GM19372 (cell line): Measurements from ENCODE around the gene OR52E1.
"Not testable (repeated sequence)": the region's sequence is repeated elsewhere in the genome, so short reads cannot be mapped to it uniquely, and the experiment has no call there.

ENCODE experiments used
- ATAC-seq: cut with Tn5 transposase; IDR thresholded peaks from one replicate; pipeline ENCODE4 v1.9.1; 2021; ENCODE audit warnings: mild to moderate bottlenecking, low read depth, moderate library complexity; ENCODE audit not compliant: unreplicated experiment

The OR52E1 gene

DNA sequence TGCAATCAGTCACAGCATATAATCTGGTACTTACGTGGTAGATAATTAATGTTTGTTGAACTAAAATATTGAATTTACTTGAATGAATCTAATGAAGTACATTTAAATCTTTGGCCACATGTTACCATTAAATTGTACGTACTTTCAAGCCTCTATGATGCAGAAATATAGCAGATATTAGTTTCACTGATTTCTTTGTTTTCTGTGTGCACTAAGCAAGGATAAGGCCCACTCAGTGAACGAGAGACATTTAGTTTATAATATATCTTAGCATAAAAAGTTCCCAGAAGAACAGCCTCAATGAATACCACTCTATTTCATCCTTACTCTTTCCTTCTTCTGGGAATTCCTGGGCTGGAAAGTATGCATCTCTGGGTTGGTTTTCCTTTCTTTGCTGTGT lies at the start of gene OR52E1:
Gene OR52E1, plus strand, starts transcription at position 301 of the 400 bp plus-strand sequence.
- ATAC-seq: no peak

DNA sequence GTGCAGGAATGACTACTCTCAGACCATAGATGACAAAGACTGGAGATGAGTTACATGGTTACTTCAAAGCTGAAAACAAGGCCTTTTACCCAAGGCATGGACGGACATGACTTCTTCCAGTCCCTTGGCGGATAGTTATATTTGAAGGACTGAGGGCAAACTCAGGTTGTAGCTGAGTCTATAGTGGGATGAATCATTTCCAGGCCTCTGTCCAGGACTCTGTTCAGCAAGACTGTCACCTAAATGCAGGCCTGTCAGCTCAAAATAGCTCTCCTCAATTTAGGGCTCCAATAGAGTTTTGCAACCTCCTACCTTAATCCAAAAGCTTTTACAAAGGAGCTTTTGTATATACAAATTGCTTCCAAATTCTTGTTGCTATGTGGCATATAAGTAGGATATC lies 47.4 kb upstream of the OR52E1 start:
- no peak for ATAC-seq

DNA sequence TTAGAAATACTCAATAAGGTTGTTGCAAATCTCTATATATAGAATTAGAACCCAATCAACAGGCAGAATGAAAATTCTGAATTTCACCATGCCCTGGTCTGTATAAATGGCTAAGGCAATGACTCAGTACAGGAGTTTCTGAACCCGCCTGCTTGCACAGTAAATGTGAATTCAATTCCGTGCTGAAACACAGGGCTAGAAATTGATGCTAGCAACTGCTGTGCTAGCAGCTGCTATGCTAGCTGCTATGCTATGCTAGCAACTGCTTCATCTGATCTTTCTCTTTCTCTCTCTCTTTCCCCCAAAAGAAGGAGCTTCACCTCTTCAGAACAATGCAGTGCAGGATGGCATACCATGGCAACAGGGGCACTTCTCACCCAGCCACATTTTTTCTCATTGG lies 32.7 kb upstream of the OR52E1 start:
- ATAC-seq: no peak

DNA sequence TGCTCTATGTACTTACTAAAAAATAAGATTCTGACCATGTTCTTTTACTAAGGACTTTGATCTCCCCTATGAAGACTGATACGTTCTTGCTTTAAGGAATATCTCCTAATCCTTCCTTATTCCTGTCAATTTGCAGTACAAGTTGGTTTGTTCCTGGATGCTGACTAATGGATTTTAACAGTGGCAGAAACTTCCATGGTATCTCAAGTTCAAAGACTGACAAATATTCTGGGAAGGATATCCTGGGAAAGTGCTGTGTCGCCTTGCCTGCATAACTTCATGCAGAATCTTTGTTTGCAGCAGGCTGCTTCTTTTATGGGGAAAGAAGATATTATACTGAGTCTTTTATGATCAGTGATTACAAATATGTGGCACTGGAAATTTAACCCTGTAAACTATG lies 31.4 kb upstream of the OR52E1 start:
- no peak for ATAC-seq

DNA sequence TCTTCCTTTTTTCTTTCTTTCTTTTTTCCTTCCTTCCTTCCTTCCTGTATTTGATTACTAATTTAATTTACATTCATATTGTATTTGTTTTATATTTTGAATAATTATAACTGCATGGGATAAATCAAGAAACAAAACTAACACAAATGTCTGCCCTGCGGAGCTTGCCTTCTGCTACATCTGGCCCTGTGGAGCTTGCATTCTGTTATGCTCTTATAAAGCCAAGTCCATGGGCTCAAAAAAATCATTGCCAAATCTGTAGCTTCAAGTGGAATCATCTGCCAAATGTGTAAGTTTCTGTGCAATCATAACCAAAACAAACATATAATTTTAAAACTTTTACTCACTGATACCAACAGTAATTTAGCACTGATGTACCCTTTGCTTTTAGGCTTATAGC lies 31.0 kb upstream of the OR52E1 start:
- ATAC-seq: no peak

DNA sequence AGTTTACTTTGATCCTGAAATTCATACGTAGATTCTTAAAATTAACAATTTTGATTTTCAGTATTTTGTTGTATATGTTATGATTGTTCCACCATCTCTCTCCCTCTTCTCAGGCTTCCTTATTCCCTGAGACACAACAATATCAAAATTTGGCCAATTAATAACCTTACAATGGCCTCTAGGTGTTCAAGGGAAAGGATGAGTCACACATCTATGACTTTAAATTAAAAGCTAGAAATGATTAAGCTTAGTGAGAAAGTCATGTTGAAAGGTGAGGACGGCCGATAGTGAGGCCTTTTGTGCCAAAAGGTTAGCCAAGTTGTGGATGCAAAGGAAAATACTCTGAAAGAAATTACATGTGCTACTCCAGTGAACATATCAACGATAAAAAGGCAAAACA lies 28.5 kb upstream of the OR52E1 start:
- no peak for ATAC-seq

DNA sequence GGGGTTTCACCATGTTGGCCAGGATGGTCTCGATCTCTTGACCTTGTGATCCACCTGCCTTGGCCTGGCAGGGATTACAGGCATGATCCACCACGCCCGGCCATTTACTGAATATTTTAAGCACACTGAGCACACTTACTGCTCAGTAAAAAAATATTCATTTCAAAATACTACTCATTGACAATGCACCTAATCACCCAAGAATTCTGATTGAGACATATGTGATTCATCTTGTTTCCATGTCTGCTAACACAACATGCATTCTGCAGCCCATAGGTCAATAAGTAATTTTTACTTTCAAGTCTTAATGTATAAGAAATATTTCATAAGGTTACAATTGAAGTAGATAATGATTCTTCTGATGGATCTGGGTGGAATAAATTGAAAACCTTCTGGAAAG lies 27.3 kb upstream of the OR52E1 start:
- no peak for ATAC-seq

DNA sequence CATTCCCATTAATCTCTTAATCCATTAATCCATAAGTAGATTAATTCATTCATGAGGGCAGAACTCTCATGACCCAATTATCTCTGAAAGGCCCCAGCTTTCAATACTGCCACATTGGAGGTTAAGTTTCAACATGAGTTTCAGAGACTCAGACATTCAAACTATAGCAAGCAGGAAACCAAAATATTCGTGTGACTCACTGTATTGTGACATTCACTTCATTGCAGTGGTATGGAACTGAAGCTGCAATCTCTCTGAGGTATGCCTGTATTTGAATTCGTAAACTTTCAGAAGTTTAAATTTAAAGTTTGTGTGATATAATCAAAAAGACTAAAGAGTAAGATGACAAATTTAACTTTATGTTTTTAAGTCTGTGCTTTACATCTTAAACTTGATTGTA lies 26.0 kb upstream of the OR52E1 start:
- ATAC-seq: no peak

DNA sequence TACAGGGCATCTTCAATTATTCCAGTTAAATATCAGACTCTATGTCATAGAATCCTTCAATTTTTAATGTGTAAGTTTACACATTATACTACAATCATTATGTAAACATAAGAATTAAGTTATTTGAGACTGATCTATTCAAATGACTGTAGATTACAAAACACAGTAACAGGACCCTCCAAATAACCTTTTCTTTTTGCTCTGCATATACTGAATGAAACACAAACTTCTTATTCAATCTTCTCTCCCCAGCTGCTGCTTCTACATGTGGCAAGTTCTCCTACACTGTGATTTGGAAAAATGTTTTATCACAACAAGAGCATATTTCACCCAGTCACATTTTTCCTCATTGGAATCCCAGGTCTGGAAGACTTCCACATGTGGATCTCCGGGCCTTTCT lies 23.1 kb upstream of the OR52E1 start, which contains the start of gene OR52J3:
Gene OR52J3, plus strand, starts transcription at position 301 of the 400 bp plus-strand sequence. Its CDS starts 0 bp downstream, at position 301.
- no peak for ATAC-seq

DNA sequence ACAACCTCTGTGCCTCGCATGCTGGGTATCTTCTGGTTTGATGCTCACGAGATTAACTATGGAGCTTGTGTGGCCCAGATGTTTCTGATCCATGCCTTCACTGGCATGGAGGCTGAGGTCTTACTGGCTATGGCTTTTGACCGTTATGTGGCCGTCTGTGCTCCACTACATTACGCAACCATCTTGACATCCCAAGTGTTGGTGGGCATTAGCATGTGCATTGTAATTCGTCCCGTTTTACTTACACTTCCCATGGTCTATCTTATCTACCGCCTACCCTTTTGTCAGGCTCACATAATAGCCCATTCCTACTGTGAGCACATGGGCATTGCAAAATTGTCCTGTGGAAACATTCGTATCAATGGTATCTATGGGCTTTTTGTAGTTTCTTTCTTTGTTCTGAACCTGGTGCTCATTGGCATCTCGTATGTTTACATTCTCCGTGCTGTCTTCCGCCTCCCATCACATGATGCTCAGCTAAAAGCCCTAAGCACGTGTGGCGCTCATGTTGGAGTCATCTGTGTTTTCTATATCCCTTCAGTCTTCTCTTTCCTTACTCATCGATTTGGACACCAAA lies 22.5 kb upstream of the OR52E1 start:
- ATAC-seq: no peak

DNA sequence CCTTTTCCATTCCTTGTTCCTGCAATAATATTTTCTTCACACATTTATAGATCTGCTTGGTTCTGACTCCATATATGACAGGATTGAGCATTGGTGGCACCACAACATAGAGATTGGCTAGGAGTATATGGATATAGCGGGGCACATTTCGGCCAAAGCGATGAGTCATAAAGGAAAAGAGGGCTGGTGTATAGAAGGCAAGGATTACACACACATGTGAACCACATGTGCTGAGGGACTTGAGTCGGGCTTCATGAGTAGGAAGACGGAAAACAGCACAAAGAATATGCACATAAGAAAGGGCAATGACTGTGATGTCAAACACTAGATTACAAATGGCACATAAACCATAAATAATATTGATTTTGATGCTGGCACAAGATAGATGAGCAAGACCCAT lies 10.7 kb upstream of the OR52E1 start:
- not testable (repeated sequence) for ATAC-seq

DNA sequence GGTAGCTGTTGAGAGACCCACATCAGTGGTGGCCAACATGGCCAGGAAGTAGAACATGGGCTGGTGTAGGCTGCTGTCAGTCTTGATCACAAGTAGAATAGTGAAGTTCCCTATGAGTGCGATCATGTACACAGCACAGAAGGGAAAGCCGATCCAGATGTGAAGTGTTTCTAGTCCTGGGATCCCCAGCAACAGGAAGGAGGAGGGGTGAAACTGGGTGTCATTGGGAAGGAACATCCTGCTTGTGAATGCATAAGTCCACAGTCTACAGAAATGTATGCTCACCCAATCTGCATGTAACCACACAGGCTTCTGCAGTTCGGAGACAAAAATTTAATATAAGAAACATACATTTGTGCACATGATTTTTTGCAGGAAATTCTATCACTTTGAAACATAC lies 10.0 kb upstream of the OR52E1 start, which contains the start of gene OR52E2:
Gene OR52E2, minus strand, starts transcription at position 237 of the 400 bp plus-strand sequence. Its CDS starts 0 bp downstream, at position 237.
- no peak for ATAC-seq

DNA sequence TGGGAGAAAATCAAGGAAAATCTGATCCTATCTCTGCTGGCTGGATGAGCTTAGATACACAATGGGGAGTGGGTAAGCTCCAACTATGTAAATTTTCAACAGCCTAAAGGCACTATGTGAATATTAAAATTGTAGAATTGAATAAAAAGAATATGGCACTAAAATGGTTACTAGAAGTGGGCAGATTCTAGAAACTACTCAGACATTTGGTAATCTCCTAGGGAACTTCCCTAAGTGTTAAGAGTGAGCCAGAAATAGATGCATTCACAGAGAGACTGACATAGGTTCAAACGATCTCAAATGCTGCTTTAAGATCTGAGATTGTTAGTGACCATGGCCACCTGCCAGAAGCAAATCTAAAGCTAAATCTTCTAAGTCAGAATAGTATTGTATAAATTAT lies 4.3 kb upstream of the OR52E1 start:
- no peak for ATAC-seq

DNA sequence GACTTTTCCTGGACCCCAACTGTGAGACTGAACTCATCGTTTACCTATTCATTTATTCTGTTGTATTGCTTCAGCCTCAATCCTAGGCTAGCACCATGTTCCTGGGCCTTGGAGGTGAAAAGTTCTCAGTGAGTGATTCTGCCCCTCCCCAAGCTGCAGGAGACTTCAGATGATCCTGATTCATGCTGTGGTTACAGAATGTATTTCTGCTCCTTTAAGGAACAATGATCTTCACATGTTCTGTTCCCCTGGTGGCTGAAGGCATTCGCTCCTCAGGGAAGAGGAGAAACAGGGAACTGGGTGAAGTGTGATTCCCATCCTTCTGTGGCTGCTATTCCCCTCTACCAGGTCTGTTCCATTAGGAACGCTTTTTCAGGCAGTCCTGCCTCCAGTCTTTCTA lies 2.4 kb downstream of the OR52E1 start:
- no peak for ATAC-seq

DNA sequence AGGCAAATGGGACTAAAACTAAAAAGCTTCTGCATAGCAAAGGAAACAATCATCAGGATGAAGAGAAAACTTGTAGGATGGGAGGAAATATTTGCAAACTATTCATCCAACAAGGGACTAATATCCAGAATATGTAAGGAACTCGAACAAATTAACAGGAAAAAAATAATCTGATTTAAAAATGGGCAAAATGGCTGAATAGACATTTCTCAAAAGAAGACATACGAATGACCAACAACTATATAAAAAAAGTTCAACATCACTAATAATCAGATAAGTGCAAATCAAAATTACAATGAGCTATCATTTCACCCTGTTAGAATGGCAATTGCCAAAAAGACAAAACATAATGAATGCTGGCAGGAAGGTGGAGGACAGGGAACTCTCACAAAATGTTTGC lies 12.0 kb downstream of the OR52E1 start:
- ATAC-seq: no peak

DNA sequence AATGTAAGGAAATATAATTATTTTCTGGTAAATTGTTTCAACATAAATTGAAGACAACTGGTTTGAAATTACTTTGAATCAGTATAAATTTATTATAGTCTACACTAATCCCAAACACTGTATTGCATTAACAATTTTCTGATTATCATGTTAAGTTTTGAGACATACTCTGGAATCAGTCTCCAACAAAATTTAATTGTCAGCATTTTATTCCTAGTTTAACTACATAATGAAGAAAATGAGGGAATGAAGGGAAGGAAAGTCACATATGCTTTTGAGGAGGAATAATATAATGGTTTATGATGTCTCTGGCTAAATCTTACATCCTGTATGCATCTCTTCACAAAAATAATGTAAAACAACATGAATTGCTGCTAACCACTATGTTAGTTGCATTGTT lies 14.2 kb downstream of the OR52E1 start:
- ATAC-seq: no peak

DNA sequence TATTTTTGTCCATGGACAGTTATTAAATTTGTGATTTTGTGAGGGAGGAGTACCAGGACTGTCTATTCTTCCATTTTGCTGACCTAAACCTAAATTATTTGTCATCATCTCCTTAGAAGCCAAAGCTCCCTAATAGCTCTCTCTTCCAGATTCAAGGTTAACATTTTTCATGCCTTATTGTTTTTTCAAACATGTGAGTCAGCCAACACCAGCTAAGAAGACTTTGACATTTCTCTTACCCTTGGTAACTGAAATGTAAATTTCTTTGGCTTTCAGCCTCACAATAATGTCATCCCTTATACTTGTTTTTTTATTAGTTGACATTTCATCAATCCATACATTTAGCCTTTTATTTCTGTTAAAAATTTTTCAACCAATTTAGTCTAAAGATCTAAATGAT lies 19.2 kb downstream of the OR52E1 start:
- no peak for ATAC-seq

DNA sequence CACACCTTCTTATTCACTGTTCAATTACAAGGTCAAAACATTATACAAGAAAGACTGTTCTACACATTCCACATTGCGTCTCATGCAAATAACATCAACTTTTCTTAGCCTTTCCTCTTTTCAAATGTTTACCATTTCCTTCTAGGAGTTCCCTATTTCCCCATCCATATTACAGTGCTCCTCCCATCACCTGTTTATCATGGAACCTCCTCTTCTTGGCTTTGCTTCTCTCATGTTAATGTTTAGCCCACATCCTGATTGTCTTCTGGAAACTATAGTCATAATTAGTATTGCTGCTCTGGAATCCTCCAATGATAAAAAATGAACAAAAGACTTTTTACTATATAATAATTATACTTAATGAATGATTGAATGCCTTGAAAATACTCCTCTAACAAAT lies 21.3 kb downstream of the OR52E1 start:
- no peak for ATAC-seq

DNA sequence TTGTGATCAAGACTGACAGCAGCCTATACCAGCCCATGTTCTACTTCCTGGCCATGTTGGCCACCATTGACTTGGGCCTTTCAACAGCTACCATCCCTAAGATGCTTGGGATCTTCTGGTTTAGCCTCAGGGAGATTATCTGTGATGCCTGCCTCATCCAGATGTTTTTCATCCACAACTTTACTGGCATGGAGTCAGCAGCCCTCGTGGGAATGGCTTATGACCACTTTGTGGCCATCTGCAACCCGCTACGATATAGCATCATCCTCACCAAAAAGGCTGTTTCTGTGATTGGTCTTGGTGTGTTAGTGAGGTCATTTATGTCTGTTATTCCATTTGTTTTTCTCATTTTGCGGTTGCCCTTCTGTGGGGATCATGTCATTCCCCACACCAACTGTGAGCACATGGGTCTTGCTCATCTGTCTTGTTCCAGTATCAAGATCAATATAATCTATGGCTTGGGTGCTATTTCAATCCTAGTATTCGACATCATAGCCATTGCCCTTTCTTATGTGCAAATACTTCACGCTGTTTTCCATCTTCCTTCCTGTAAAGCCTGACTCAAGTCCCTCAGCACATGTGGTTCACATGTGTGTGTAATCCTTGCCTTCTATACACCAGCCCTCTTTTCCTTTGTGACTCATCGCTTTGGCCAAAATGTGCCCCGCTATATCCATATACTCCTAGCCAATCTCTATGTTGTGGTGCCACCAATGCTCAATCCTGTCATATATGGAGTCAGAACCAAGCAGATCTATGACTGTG lies 23.6 kb downstream of the OR52E1 start:
- ATAC-seq: no peak

DNA sequence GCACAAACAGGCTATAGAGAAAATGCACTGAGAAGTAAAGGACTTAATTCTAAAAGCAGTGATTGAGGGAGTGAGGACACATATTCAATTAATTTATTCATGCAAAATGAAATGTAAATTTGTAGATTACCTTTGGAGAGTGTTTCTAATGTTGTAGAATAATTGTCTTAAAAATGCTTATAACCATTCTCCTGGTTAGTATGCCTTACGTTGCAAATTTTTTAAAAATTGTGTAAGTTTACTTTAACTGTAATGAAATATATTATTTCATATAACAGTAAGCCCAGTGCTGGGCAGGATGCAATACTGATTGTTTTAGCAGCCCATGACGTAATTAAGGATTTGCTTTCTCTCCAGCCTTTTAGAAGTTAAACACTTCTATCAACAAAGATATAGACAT lies 26.6 kb downstream of the OR52E1 start:
- ATAC-seq: no peak

DNA sequence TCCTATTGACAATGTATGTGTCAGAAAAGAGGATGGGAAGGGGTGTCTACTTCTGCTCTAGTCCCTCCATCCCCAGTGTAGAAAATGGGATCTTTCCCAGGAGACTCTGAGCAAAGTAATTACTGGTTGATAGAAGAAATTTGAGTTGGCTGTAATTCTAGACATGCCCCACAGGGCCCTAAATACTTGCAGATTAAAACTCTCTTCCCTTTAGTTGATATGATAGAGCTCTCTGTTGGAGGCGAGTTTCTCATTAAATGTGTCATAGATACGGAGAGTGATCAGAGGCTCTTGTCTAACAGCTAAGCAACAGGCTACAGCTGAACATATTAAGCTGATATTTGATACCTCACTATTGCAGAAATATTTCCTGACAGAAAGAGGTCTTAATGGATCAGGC lies 32.9 kb downstream of the OR52E1 start:
- no peak for ATAC-seq

DNA sequence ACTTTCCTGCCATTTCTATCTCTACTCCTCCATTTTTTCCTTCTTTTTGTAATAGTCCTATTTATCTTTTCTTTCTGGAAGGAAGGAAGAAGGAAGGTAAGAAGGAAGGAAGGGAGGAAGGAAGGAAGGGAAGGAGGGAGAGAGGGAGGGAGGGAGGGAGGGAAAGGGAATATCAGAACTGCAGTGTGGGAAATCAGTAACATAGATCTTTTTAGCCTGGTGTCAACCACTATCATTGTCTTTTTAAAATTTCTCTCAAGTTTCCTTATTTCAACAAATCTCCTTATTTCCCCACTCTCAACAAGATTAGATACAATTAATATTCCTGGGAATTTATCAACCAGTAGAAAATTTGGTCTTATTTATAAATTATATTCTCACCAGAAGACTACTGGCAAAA lies 33.7 kb downstream of the OR52E1 start:
- no peak for ATAC-seq
